Activated naive CD8-positive, alpha-beta T cell treated with anti-CD3 and anti-CD28 coated beads for 36 hours (primary cell): ENCODE measurements around the gene ADAM30. TPM values are rescaled to one million over a fixed set of nuclear protein-coding genes. Genes with fewer than 3 reads are reported as not detected.

Experiments
- DNase-seq: peaks from one replicate; pipeline ENCODE4 v3.0.0; 2021
- H3K27ac Mint-ChIP-seq: one replicate; pipeline ENCODE4 v1.8.0; 2022; ENCODE audit warnings: mild to moderate bottlenecking, moderate library complexity, mixed read lengths
- H3K27me3 Mint-ChIP-seq: one replicate; pipeline ENCODE4 v1.8.0; 2022; ENCODE audit warnings: mild to moderate bottlenecking, mixed read lengths
- H3K36me3 Mint-ChIP-seq: one replicate; pipeline ENCODE4 v1.8.0; 2021; ENCODE audit warnings: mild to moderate bottlenecking, mixed read lengths
- H3K4me1 Mint-ChIP-seq: one replicate; pipeline ENCODE4 v1.8.0; 2021; ENCODE audit warnings: mixed read lengths
- H3K4me3 Mint-ChIP-seq: one replicate; pipeline ENCODE4 v1.8.0; 2022; ENCODE audit warnings: mild to moderate bottlenecking, moderate library complexity, mixed read lengths
- H3K9me3 Mint-ChIP-seq: one replicate; pipeline ENCODE4 v1.8.0; 2022; ENCODE audit warnings: mixed read lengths
- total RNA-seq, 2 experiments: library from RNA; stranded (reverse); gene quantifications; one replicate each; pipeline ENCODE4 v1.2.3, GENCODE V29; 2021

The ADAM30 gene
- total RNA-seq, 2 experiments from 2014 or later: not detected

DNA sequence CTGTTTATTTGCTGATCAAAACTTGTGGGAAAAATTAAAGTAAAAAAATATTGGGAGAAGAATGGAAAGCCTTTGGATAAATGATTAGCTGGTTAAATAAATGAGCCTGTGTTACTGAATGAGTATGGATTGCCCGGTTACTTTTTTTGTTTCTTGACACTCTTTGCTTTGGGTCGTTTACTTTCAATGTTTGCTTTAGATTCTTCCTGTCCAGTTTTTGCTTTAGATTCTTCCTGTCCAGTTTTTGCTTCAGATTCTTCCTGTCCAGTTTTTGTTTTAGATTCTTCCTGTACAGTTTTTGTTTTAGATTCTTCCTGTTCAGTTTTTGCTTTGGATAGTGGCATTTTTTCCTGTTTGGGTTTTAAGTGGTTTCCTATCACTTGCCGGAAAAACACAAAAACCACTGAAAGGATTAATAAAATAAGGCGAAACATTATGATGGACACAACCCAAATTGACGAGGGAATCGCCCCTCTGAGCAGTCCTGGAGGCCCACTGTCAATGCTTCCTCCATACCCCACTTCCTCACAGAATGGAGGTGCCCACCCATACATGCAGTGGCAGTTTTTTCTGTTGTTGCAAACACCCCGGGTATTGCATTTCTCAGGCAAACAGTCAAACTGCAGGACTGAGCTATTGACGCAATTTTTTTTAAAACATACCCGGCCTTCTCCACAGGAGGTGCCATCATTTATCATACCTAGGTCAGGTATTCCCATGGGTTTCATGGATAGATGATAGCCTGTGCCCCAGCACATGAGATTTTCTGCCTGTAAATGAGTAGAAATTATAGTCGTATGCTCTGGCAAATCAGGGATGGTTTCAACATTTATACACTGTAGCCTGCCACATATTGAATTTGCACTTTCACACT lies 2.3 kb downstream of the ADAM30 start:
- H3K27ac Mint-ChIP-seq: no peak overlapping the region
- H3K27me3 Mint-ChIP-seq: peaks cover 38% of the 10 kb centered on the region
- H3K4me1 Mint-ChIP-seq: peaks cover 12% of the 10 kb centered on the region
- no peak overlapping the region for H3K4me3 Mint-ChIP-seq
- H3K9me3 Mint-ChIP-seq: no peaks in the 10 kb centered on the region
- DNase-seq: no peak
- H3K36me3 Mint-ChIP-seq: no peaks in the 10 kb centered on the region

DNA sequence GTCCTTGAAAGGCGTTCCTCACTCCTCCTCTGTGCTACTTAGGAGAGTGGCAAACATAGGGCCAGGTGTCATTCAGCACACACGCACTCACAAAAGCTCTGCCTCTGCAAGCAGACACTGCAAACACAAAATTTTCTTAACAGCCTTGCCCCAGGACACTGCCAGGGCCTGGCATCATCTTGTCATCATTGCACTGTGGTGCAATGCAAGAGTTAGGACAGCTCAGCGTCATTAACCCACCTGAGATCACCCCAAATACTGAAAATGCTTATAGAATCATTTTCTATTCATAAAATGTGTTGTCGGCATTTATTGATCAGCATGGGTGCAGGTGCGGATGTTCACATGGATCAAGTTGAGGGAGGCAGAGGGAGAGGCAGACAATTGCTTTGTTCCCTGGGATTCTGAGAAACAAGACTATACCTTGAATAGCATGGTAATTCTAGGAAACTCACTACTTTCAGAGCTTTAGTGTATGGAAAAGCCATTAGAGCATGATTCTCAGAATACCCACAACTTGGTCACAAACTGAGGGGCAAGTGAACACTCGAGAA lies 3.0 kb downstream of the ADAM30 start:
- no peak overlapping the region for H3K4me3 Mint-ChIP-seq

DNA sequence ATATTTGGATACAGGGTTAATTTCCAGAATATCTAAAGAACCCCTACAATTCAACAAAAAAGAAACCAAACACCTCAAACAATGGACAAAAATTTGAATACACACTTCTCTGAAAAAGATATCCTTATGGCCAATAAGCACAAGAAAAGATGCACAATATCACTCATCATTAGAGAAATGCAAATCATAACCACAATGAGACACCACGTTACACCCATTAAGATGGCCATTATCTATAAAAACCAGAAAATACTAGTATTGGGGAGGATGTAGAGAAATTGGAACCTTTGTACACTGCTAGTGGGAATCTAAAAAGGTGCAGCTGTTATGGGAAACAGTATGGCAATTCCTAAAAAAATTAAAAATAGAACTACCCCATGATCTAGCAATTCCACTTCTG lies 4.9 kb downstream of the ADAM30 start:
- peaks cover 12% of the 10 kb centered on the region for H3K4me1 Mint-ChIP-seq
- peaks cover 45% of the 10 kb centered on the region for H3K27me3 Mint-ChIP-seq
- peaks cover 7% of the 10 kb centered on the region for H3K9me3 Mint-ChIP-seq
- peaks cover 5% of the 10 kb centered on the region for H3K36me3 Mint-ChIP-seq
- DNase-seq: no peak
- H3K27ac Mint-ChIP-seq: no peak overlapping the region
- H3K4me3 Mint-ChIP-seq: no peak overlapping the region

More for the DNA sequence above, 3.0 kb downstream of the ADAM30 start:
- H3K4me1 Mint-ChIP-seq: peaks cover 12% of the 10 kb centered on the region
- DNase-seq: peak; percentile 8
- H3K27ac Mint-ChIP-seq: no peak overlapping the region
- H3K27me3 Mint-ChIP-seq: peaks cover 45% of the 10 kb centered on the region
- H3K36me3 Mint-ChIP-seq: peaks cover 5% of the 10 kb centered on the region
- H3K9me3 Mint-ChIP-seq: peaks cover 5% of the 10 kb centered on the region

DNA sequence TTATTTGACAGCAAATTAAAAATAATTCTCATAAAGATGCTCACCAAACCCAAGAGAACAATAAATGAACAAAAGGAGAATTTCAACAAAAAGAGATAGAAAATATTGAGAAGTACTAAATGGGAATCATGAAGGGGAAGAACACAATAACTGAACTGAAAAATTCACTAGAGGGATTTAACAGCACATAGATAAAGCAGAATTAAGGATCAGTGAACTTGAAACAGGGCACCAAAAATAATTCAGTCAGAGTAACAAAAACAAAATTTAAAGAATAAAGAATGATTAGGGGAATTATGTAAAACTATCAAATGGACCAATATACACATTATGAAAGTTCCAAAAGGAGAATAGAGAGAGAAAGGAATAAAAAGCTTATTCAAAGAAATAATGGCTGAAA lies 7.8 kb downstream of the ADAM30 start:
- no peak overlapping the region for H3K4me3 Mint-ChIP-seq
- no peak overlapping the region for H3K27ac Mint-ChIP-seq
- H3K9me3 Mint-ChIP-seq: peaks cover 7% of the 10 kb centered on the region
- peaks cover 45% of the 10 kb centered on the region for H3K27me3 Mint-ChIP-seq
- H3K4me1 Mint-ChIP-seq: peaks cover 5% of the 10 kb centered on the region
- H3K36me3 Mint-ChIP-seq: peaks cover 5% of the 10 kb centered on the region
- DNase-seq: no peak

DNA sequence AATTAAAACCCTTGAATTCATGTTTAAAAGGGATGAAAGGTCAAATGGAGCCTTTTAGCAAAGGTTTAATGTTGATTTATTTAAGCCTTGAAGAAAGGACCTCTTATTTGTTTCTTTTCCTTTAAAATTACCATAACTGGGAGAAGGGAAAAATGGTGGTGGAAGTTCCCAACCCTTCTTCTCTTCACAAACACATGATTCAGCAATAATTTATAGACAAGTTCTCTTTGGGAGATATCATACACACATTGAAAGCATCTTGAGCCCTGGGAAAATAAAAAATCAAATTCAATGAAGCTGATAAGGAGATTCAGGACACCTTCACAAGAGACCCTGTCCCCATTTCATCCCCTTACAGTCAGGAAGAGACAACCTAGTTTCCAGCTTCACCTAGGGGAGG lies 8.9 kb downstream of the ADAM30 start:
- DNase-seq: no peak
- peaks cover 5% of the 10 kb centered on the region for H3K36me3 Mint-ChIP-seq
- H3K9me3 Mint-ChIP-seq: peaks cover 7% of the 10 kb centered on the region
- no peak overlapping the region for H3K27ac Mint-ChIP-seq
- H3K4me3 Mint-ChIP-seq: no peak overlapping the region
- H3K4me1 Mint-ChIP-seq: no peaks in the 10 kb centered on the region
- peaks cover 42% of the 10 kb centered on the region for H3K27me3 Mint-ChIP-seq

DNA sequence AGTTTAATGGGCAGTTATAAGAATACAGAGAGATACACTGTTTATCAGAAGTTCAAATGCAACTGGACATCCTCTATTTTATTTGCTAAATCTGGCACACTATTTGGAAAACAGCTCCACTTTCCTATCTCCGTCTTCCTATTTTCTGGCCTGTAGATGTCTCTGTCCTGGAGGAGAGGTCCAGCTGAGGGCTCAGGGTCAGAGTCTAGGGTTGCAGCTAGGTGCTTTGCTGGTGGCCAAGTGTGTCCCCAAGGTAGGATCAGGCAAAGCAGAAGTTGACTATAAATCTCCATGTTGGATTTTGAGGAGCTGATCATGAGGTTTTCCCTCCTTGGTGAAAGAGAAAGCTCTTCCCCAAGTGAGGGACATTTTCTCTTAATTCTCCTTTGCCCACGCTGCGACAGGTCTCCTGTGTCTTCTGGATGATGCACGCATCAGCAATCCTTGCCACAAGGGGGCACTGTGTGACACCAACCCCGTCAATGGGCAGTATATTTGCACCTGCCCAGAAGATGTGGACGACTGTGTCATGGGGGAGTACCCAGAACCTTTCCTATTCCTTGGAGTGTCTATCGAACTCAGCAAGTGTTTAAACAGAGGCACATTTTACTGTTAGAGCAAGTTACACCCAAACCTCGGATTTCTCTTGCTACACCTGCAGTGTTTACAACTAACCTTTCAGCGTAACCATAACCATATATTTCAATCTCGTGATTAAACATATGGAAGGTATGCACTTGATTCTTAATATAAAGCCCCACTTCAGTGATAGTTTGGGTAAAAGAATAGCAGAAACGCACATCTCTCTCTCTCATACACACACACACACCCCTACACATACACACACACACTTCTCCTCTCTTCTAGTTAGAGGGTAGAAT lies 10.2 kb downstream of the ADAM30 start:
- Mint-ChIP-seq H3K4me1 (no peaks in the 10 kb centered on the region), H3K4me3 (no peak overlapping the region), H3K36me3 (peaks cover 5% of the 10 kb centered on the region), H3K9me3 (peaks cover 7% of the 10 kb centered on the region), H3K27me3 (peaks cover 32% of the 10 kb centered on the region), H3K27ac (no peak overlapping the region)
- DNase-seq: peak; percentile 50

DNA sequence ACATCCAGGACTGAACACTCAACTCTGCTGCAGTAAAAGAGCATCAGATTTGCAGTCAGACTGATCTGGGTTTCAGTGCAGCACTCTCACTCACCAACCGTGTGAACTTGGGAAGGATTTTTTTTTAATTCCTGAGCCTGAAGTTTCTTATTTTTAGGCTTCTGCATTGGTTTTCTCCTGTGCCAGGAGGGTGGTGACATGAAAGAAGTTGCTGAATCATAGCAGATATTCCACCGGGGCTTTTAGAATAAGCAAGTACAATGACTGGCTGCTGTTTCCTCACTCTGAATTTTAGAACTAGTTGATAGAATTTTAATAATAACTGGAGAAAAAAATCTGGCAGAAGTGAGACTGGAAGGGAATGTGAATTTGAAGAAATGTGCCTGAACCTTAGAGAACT lies 11.6 kb downstream of the ADAM30 start:
- Mint-ChIP-seq H3K27ac (no peak overlapping the region), H3K4me3 (no peak overlapping the region), H3K9me3 (peaks cover 7% of the 10 kb centered on the region), H3K36me3 (peaks cover 5% of the 10 kb centered on the region), H3K27me3 (peaks cover 29% of the 10 kb centered on the region), H3K4me1 (no peaks in the 10 kb centered on the region)
- DNase-seq: no peak

DNA sequence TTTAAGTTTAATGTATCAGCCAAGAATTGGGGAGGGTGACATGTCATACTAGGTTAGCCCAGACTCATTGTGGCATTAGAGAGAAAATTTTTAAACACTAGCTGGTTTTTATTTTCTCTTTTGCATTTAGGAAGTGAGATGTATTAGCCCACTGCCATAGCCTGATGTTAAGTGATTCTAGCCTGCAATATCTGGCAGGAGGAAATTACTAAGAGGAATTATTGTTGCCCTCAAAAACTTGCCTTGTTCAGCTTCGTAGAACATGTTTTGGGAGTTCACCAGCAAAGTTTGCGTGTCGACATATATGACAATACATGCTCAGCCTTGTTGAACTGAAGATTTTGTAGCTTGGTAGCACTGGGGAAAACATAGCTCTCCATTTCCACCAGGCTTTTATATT lies 12.5 kb downstream of the ADAM30 start:
- Mint-ChIP-seq H3K36me3 (peaks cover 5% of the 10 kb centered on the region), H3K27me3 (peaks cover 23% of the 10 kb centered on the region), H3K4me3 (no peak overlapping the region), H3K27ac (no peak overlapping the region), H3K4me1 (no peaks in the 10 kb centered on the region), H3K9me3 (peaks cover 7% of the 10 kb centered on the region)
- DNase-seq: no peak

DNA sequence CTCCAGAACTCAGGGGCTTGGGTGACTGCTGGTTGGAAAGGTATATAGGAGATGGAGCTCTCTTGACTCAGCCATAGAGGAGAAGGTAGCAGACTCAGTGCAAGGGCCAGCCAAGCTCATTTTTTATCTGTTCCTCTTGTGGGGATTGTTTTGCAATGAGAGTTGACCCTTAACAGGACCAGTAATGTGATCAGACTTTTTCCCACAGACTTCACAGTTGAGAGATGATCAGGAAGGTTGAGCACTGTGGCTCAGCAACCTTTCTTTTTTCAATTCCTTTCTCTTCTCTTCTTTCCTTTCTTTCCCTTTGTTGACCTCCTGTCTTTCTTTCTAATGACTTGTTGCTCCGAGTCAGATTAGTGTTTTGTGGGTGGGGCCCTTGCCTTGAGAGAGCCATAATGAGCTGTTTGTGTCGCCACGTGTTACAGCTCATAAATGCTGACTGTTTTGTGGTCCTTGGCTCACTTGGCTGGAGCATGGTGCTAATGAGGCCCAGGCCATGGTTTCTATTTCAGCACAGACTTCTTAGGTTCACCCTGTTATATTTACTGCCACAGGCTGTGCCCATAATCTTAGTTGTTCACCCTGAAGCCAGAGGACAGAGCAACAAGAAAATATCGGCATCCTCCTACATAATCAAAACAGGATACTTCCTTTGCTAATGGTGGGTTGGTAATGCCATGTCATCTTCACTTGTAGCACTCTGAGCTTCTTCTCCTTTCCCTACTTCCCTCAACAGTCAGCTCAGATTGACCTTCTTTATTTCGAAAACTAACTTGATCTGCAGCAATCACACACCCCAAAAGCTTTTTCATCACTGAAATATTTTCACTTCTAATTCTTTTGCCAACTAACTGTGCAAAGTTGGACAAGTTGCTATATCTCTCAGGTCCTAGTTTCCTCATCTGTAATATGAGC lies 13.9 kb downstream of the ADAM30 start:
- Mint-ChIP-seq H3K4me1 (no peaks in the 10 kb centered on the region), H3K36me3 (no peaks in the 10 kb centered on the region), H3K4me3 (no peak overlapping the region), H3K27ac (no peak overlapping the region), H3K27me3 (peaks cover 15% of the 10 kb centered on the region), H3K9me3 (no peaks in the 10 kb centered on the region)
- no peak for DNase-seq

DNA sequence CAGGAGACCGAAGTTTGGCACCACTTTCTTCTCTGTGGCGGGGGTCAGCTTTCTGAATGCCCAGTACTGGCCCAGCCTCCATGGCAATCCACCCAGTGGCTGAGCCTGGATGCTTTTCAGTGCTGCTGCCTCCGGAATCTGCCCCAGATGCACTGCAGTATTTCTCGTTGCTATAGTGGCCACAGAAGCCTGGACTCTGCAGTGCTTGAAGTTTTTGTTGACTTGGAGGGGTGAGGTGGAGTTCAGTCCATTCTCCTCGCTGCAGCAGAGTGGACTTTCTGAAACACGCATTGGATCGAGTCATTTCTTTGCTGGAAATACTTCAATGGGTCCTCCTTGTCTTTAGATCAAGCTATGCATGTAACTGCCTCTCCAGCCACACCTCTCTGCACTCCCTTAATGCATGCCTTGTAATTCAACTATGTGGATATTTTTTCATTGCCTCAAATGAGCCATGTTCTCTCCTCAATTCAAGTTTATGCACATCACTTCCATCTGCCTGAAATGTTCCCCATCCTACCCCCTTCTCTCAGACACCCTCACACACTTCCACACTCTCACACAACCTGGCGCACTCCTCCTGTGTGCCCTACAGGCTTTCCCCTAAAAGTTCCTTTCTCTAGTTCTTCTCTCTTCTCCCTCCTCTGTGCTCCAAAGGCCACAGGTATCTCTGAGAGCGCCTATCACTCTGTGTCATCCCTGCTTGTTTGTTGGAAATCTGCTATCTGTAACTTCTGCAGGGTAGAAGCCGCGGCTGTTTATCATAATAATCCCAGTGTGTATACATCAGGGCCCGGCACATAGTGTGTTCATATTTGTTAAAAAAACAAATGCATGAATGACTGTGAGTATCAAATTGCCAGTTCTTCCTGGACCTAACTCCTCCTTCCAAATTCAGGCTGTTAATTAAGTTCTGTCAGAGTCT lies 16.5 kb downstream of the ADAM30 start:
- Mint-ChIP-seq H3K36me3 (no peaks in the 10 kb centered on the region), H3K27me3 (peaks cover 5% of the 10 kb centered on the region), H3K9me3 (no peaks in the 10 kb centered on the region), H3K27ac (no peak overlapping the region), H3K4me3 (no peak overlapping the region), H3K4me1 (no peaks in the 10 kb centered on the region)
- DNase-seq: no peak

DNA sequence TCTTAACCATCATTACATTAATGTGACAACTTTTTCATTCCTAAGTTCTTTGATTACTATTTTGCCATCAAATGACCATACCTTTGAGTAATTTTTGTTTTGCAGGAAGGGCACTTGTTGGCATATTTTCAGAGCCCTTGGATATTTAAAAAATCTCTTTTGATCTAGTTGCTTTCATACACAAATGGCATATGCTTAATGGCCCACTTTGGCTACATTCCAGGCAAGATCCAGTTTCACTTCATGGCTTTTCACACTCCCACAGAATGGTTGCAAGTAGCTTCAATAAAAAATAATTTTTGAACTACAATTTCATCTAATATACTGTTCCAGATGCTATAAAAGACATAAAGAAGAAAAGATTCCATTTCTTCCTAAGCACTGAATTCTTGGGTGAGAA lies 18.1 kb downstream of the ADAM30 start:
- Mint-ChIP-seq H3K36me3 (no peaks in the 10 kb centered on the region), H3K27me3 (peaks cover 5% of the 10 kb centered on the region), H3K4me1 (no peaks in the 10 kb centered on the region), H3K27ac (no peak overlapping the region), H3K9me3 (no peaks in the 10 kb centered on the region), H3K4me3 (no peak overlapping the region)
- no peak for DNase-seq

DNA sequence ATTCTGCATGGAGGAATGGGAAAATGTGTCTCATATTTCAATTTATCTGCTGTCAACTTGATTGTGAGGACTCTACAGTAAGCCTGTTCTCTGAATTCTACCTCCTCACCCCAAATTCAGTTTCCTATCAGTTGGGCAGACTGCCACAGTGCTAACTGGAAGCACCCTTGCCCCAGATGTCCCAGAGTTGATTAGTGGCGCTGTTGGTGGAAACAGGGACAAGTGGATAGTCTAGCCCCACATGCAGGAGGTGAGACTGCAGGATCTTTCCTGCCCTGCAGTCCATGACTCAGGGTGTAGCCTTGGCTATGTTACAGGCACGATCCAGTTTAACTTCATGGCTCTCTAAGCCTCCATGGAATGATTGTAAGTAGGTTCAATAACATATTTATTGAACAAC lies 22.1 kb downstream of the ADAM30 start:
- no peak overlapping the region for H3K27ac Mint-ChIP-seq
- DNase-seq: no peak
- H3K4me1 Mint-ChIP-seq: peaks cover 1% of the 10 kb centered on the region
- no peaks in the 10 kb centered on the region for H3K9me3 Mint-ChIP-seq
- H3K4me3 Mint-ChIP-seq: no peak overlapping the region
- H3K27me3 Mint-ChIP-seq: peaks cover 21% of the 10 kb centered on the region
- no peaks in the 10 kb centered on the region for H3K36me3 Mint-ChIP-seq

DNA sequence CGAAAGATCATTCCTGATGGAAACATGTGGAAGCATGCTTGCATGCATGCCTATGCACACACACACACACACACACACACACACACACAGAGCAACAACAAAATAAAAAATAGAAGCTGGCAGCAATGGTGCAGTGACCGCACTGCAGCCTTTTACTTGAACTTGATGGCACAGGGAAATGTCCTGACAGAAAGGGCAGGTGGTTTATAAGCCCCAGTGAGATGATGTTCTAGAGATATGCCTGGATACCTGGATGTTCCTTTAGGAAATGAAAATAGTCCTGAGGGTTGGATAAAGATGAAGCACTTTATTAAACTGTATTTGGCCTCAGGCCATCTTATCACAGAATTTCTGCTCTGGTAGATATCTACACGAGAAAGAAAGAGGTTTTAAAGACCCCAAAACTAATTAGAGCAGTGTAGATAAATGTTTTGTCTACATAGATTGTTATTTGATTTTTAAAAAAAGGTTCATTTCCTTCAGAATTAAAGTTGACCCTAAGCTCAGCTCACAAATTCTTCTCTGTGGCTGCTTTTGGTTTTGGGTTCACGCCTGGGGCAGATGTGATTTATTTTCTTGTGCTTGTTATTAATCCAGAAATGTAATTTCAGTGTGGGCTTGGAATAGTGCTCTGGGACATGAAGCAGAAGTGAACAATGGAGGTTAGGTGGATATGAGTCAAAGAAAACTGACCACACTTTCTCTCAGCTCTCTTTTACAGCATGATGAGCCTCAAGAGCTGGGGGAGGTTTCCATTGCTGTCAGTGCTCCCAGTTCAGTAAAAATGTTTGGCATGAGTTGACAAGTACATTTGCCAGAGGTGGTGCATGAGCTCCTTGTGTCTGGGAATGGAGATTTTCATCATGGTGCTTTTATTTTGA lies 22.9 kb downstream of the ADAM30 start:
- H3K27ac Mint-ChIP-seq: no peak overlapping the region
- H3K4me3 Mint-ChIP-seq: no peak overlapping the region
- H3K4me1 Mint-ChIP-seq: peaks cover 1% of the 10 kb centered on the region
- H3K36me3 Mint-ChIP-seq: no peaks in the 10 kb centered on the region
- no peak for DNase-seq
- H3K9me3 Mint-ChIP-seq: no peaks in the 10 kb centered on the region
- peaks cover 23% of the 10 kb centered on the region for H3K27me3 Mint-ChIP-seq
